Tibial nerve (tissue), 4 donors: ENCODE results near the gene NEU4. TPM values are rescaled to one million over a fixed set of nuclear protein-coding genes. Genes with fewer than 3 reads are reported as not detected.

ENCODE experiments used
- DNase-seq, 2 donors: peaks; one replicate each; pipeline ENCODE4 v3.0.0-alpha.2; 2019; ENCODE audit warnings: low spot score in 2 of 2
- H3K27ac ChIP-seq, 4 donors: fragments of 200-600 bp; sonication (generic) in 3 of 4; one replicate each; pipeline ENCODE4 v1.5.1; 2017 to 2019; ENCODE audit warnings: mild to moderate bottlenecking in 1 of 4
- H3K27me3 ChIP-seq, 2 donors: fragments of 200-600 bp; sonication (generic) in 1 of 2; one replicate each; pipeline versions ENCODE4 v1.5.1 to v1.6.0; 2017 to 2019
- H3K36me3 ChIP-seq, 3 donors: fragments of 200-600 bp; sonication (generic); one replicate each; pipeline ENCODE4 v1.5.1; 2018 to 2019
- H3K4me1 ChIP-seq, 4 donors: fragments of 200-600 bp; sonication (generic) in 3 of 4; one replicate each; pipeline ENCODE4 v1.5.1; 2017 to 2019
- H3K4me3 ChIP-seq, 4 donors: fragments of 200-600 bp; sonication (generic) in 3 of 4; one replicate each; pipeline ENCODE4 v1.5.1; 2017 to 2019; ENCODE audit warnings: mild to moderate bottlenecking in 1 of 4, moderate library complexity in 1 of 4
- H3K9me3 ChIP-seq, 4 donors: fragments of 200-600 bp; sonication (generic) in 3 of 4; one replicate each; pipeline ENCODE4 v1.5.1; 2017 to 2019
- CTCF ChIP-seq, 5 experiments: fragments of 200-600 bp in 3 of 5; fragments of 450-650 bp in 2 of 5; sonication (generic) in 3 of 5; IDR thresholded peaks; one replicate each; pipeline ENCODE4 v1.5.1; 2016 to 2019; ENCODE audit warnings: antibody characterized with exemption in 5 of 5, mild to moderate bottlenecking in 3 of 5, moderate library complexity in 2 of 5
- EP300 ChIP-seq, 2 donors: sonication (generic); formaldehyde crosslinking; IDR thresholded peaks; one replicate each; pipeline ENCODE4 v1.6.1; 2017; ENCODE audit warnings: antibody characterized with exemption in 2 of 2, mild to moderate bottlenecking in 1 of 2
- POLR2A ChIP-seq, 2 donors: fragments of 450-650 bp; IDR thresholded peaks; one replicate each; pipeline ENCODE4 v1.6.1; 2017; ENCODE audit warnings: antibody characterized with exemption in 2 of 2, mild to moderate bottlenecking in 2 of 2, moderate library complexity in 2 of 2
- WGBS, 2 donors: methylation state at CpG; one replicate each; pipeline ENCODE4 v1.1.5; 2018; 5-methylcytosine and 5-hydroxymethylcytosine counted together
- total RNA-seq, 4 donors: library from RNA; depleted of rRNA; stranded (reverse); fragments of >200 nt; gene quantifications; one replicate each; pipeline ENCODE4 v1.1.0, GENCODE V29; 2016

NEU4 gene
- total RNA-seq, 4 donors from 2014 or later: 1.1 to 1.6 TPM; not detected in 2

GRCh38 chr2:241772063-241772499 lies 36.9 kb upstream of the NEU4 start:
- TF ChIP-seq EP300 (IDR thresholded peaks at IDR 0.05) (no peak), POLR2A (IDR thresholded peaks at IDR 0.05) (no peak), CTCF (IDR thresholded peaks at IDR 0.05) (no peak)
- peaks cover 0 to 45% of the 10 kb centered on the region in 2 donors for H3K27me3 ChIP-seq
- H3K27ac ChIP-seq: peak overlapping the region in 1 of 4 donors; percentile 14

GRCh38 chr2:241773511-241774418 lies 35.2 kb upstream of the NEU4 start:
- H3K9me3 ChIP-seq: no peaks in the 10 kb centered on the region
- H3K27ac ChIP-seq: no peak overlapping the region
- H3K27me3 ChIP-seq: peaks cover 0 to 51% of the 10 kb centered on the region in 2 donors
- no peak for DNase-seq
- peaks cover 0 to 7% (median 0%) of the 10 kb centered on the region in 3 donors for H3K36me3 ChIP-seq
- WGBS, 2 donors: 61 to 68% methylated on average over 20 to 27 of the region's 29 CpGs
- peaks cover 0 to 17% (median 6%) of the 10 kb centered on the region in 4 donors for H3K4me1 ChIP-seq
- no peak for TF ChIP-seq EP300 (IDR thresholded peaks at IDR 0.05)
- no peak for TF ChIP-seq POLR2A (IDR thresholded peaks at IDR 0.05)
- TF ChIP-seq CTCF (IDR thresholded peaks at IDR 0.05): no peak
- H3K4me3 ChIP-seq: no peak overlapping the region

More at GRCh38 chr2:241772063-241772499, 36.9 kb upstream of the NEU4 start:
- H3K4me1 ChIP-seq: peaks cover 0 to 17% (median 6%) of the 10 kb centered on the region in 4 donors
- H3K9me3 ChIP-seq: no peaks in the 10 kb centered on the region
- H3K36me3 ChIP-seq: peaks cover 0 to 22% (median 0%) of the 10 kb centered on the region in 3 donors
- DNase-seq: no peak
- WGBS, 2 donors: 51 to 54% methylated on average over 9 of the region's 9 CpGs
- no peak overlapping the region for H3K4me3 ChIP-seq

GRCh38 chr2:241774419-241775222 lies 34.4 kb upstream of the NEU4 start:
- H3K36me3 ChIP-seq: no peaks in the 10 kb centered on the region
- DNase-seq: no peak
- TF ChIP-seq EP300 (IDR thresholded peaks at IDR 0.05) (no peak), POLR2A (IDR thresholded peaks at IDR 0.05) (no peak), CTCF (IDR thresholded peaks at IDR 0.05) (no peak)
- no peaks in the 10 kb centered on the region for H3K9me3 ChIP-seq
- H3K4me3 ChIP-seq: no peak overlapping the region
- H3K4me1 ChIP-seq: peaks cover 0 to 17% (median 6%) of the 10 kb centered on the region in 4 donors
- WGBS, 2 donors: 55 to 61% methylated on average over 27 to 28 of the region's 40 CpGs
- H3K27me3 ChIP-seq: peaks cover 0 to 51% of the 10 kb centered on the region in 2 donors
- no peak overlapping the region for H3K27ac ChIP-seq

- 78 to 86% methylated on average over 29 to 34 of the region's 34 CpGs for WGBS, 2 donors
- H3K4me1 ChIP-seq: peaks cover 0 to 17% (median 6%) of the 10 kb centered on the region in 4 donors
- no peak overlapping the region for H3K4me3 ChIP-seq
- peaks cover 0 to 51% of the 10 kb centered on the region in 2 donors for H3K27me3 ChIP-seq
- TF ChIP-seq EP300 (IDR thresholded peaks at IDR 0.05) (no peak), CTCF (IDR thresholded peaks at IDR 0.05) (no peak), POLR2A (IDR thresholded peaks at IDR 0.05) (no peak)
- no peaks in the 10 kb centered on the region for H3K36me3 ChIP-seq
- no peak for DNase-seq
- H3K27ac ChIP-seq: no peak overlapping the region
- H3K9me3 ChIP-seq: no peaks in the 10 kb centered on the region
These were observed 33.5 kb upstream of the NEU4 start for GRCh38 chr2:241775223-241776177.
